Endodermal cell (in vitro differentiated cells): Measurements from ENCODE around the gene HNRNPUL1. TPM values are rescaled to one million over a fixed set of nuclear protein-coding genes. Genes with fewer than 3 reads are reported as not detected.

Experiments
- DNase-seq: peaks from one replicate; pipeline ENCODE4 v3.0.0-alpha.2; 2017
- H3K27ac ChIP-seq: 2 replicates; pipeline ENCODE4 v1.5.1; 2013; ENCODE audit warnings: mild to moderate bottlenecking, low read depth, low read length, moderate library complexity
- H3K27me3 ChIP-seq: 2 replicates; pipeline ENCODE4 v1.6.1; 2013; ENCODE audit warnings: mild to moderate bottlenecking, low read length, moderate library complexity; ENCODE audit not compliant: insufficient read depth, control insufficient read depth, poor library complexity, severe bottlenecking
- H3K36me3 ChIP-seq: 2 replicates; pipeline ENCODE4 v1.7.0; 2013; ENCODE audit warnings: mild to moderate bottlenecking, low read length, moderate library complexity; ENCODE audit not compliant: control insufficient read depth, insufficient read depth
- H3K4me1 ChIP-seq: one replicate; pipeline ENCODE4 v1.7.0; 2013; ENCODE audit warnings: low read length; ENCODE audit not compliant: control insufficient read depth, insufficient read depth
- H3K4me3 ChIP-seq: 2 replicates; pipeline ENCODE4 v1.5.1; 2013; ENCODE audit warnings: mild to moderate bottlenecking, low read length, moderate library complexity
- H3K9ac ChIP-seq: 2 replicates; pipeline ENCODE4 v1.6.1; 2013; ENCODE audit warnings: mild to moderate bottlenecking, low read length, moderate library complexity; ENCODE audit not compliant: poor library complexity, severe bottlenecking; ENCODE audit errors: extremely low read depth
- H3K9me3 ChIP-seq: 2 replicates; pipeline ENCODE4 v1.6.1; 2013; ENCODE audit warnings: mild to moderate bottlenecking, low read length, moderate library complexity; ENCODE audit not compliant: control insufficient read depth
- H3K27ac Mint-ChIP-seq: 2 replicates; pipeline ENCODE4 v1.8.0; 2020; ENCODE audit warnings: mixed read lengths
- H3K27me3 Mint-ChIP-seq: 2 replicates; pipeline ENCODE4 v1.8.0; 2021; ENCODE audit warnings: mild to moderate bottlenecking, mixed read lengths; ENCODE audit not compliant: insufficient read depth
- H3K36me3 Mint-ChIP-seq: 2 replicates; pipeline ENCODE4 v1.8.0; 2020; ENCODE audit warnings: low read depth, mixed read lengths
- H3K4me1 Mint-ChIP-seq: 2 replicates; pipeline ENCODE4 v1.8.0; 2020; ENCODE audit warnings: mixed read lengths
- H3K4me3 Mint-ChIP-seq: 2 replicates; pipeline ENCODE4 v1.8.0; 2020; ENCODE audit warnings: mild to moderate bottlenecking, moderate library complexity, mixed read lengths
- H3K9me3 Mint-ChIP-seq: 2 replicates; pipeline ENCODE4 v1.8.0; 2020; ENCODE audit warnings: mild to moderate bottlenecking, mixed read lengths
- WGBS, 2 experiments: methylation state at CpG; one replicate each; pipeline versions ENCODE4 v1.1.5 to v1.1.7; 2013; ENCODE audit warnings: missing lambda C conversion rate in 2 of 2, mixed read lengths in 1 of 2; ENCODE audit not compliant: insufficient coverage in 1 of 2, insufficient read length in 1 of 2; 5-methylcytosine and 5-hydroxymethylcytosine counted together
- total RNA-seq, 2 donors: library from RNA; stranded (reverse); fragmentation: NEBNext Ultra II Directional in 1 of 2; extraction: Animal tissue kit (Norgen Biotek cat#: 25700) in 1 of 2; gene quantifications; 2 replicates in 1 of 2; 3 replicates in 1 of 2; pipeline ENCODE4 v1.2.1, GENCODE V29; 2021
- TF ChIP-seq, protein P1 (sequence below): fragments of 200-600 bp; sonication (generic); conservative IDR thresholded peaks from 2 replicates; pipeline ENCODE4 v1.5.0; 2021; ENCODE audit warnings: antibody characterized with exemption, mild to moderate bottlenecking

The HNRNPUL1 gene
- total RNA-seq, 2 donors from 2014 or later, result 211 to 225 TPM

- H3K9me3 ChIP-seq, result no peaks in the 10 kb centered on the region
- WGBS, 2 experiments, result 96% methylated on average over 8 to 9 of the region's 9 CpGs
- H3K36me3 Mint-ChIP-seq, result peaks cover 3% of the 10 kb centered on the region
- H3K9ac ChIP-seq, result no peak overlapping the region
- H3K4me3 ChIP-seq, result no peak overlapping the region
- no peak overlapping the region for H3K27ac ChIP-seq
- DNase-seq, result no peak
- H3K4me1 Mint-ChIP-seq, result no peaks in the 10 kb centered on the region
- H3K27ac Mint-ChIP-seq, result no peak overlapping the region
- H3K36me3 ChIP-seq, result no peaks in the 10 kb centered on the region
- no peaks in the 10 kb centered on the region for H3K9me3 Mint-ChIP-seq
- H3K4me1 ChIP-seq, result no peaks in the 10 kb centered on the region
- no peak overlapping the region for H3K4me3 Mint-ChIP-seq
- TF ChIP-seq, protein P1, sequence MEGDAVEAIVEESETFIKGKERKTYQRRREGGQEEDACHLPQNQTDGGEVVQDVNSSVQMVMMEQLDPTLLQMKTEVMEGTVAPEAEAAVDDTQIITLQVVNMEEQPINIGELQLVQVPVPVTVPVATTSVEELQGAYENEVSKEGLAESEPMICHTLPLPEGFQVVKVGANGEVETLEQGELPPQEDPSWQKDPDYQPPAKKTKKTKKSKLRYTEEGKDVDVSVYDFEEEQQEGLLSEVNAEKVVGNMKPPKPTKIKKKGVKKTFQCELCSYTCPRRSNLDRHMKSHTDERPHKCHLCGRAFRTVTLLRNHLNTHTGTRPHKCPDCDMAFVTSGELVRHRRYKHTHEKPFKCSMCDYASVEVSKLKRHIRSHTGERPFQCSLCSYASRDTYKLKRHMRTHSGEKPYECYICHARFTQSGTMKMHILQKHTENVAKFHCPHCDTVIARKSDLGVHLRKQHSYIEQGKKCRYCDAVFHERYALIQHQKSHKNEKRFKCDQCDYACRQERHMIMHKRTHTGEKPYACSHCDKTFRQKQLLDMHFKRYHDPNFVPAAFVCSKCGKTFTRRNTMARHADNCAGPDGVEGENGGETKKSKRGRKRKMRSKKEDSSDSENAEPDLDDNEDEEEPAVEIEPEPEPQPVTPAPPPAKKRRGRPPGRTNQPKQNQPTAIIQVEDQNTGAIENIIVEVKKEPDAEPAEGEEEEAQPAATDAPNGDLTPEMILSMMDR, result no peak
- H3K27me3 Mint-ChIP-seq, result no peaks in the 10 kb centered on the region
- no peaks in the 10 kb centered on the region for H3K27me3 ChIP-seq
These were observed 24.8 kb upstream of the HNRNPUL1 start for GRCh38 chr19:41239363-41239762.

GRCh38 chr19:41239961-41240574 lies 24.1 kb upstream of the HNRNPUL1 start:
- no peaks in the 10 kb centered on the region for H3K36me3 ChIP-seq
- no peaks in the 10 kb centered on the region for H3K27me3 ChIP-seq
- H3K9ac ChIP-seq, result no peak overlapping the region
- TF ChIP-seq, protein P1, result no peak
- no peak overlapping the region for H3K27ac ChIP-seq
- Mint-ChIP-seq H3K9me3 (no peaks in the 10 kb centered on the region), H3K4me1 (no peaks in the 10 kb centered on the region), H3K27me3 (no peaks in the 10 kb centered on the region), H3K36me3 (peaks cover 4% of the 10 kb centered on the region), H3K27ac (no peak overlapping the region), H3K4me3 (no peak overlapping the region)
- no peak overlapping the region for H3K4me3 ChIP-seq
- no peaks in the 10 kb centered on the region for H3K4me1 ChIP-seq
- no peak for DNase-seq
- 86 to 92% methylated on average over 2 of the region's 2 CpGs for WGBS, 2 experiments
- H3K9me3 ChIP-seq, result no peaks in the 10 kb centered on the region

DNA sequence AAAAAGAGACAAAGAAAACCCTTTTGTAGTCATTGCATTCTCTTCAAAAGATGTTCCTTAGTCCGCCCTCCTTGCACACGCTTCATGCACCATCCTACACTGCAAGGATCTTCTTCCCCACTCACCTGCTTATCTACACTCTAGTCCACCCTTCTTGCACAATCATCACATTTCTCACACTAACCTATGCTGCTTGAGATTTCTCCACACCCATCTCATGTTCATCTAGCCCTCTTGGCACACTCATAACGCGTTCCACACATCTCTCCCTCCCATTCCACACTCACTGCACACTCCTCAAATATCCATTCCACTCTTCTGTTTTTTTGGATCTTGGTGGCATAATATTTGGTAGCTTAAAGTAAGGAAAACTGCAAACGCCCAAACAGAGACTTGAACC lies 22.3 kb upstream of the HNRNPUL1 start:
- no peak for DNase-seq
- no peak overlapping the region for H3K27ac ChIP-seq
- H3K36me3 Mint-ChIP-seq, result peaks cover 14% of the 10 kb centered on the region
- H3K9me3 Mint-ChIP-seq, result no peaks in the 10 kb centered on the region
- H3K4me1 ChIP-seq, result no peaks in the 10 kb centered on the region
- H3K4me3 Mint-ChIP-seq, result no peak overlapping the region
- no peaks in the 10 kb centered on the region for H3K4me1 Mint-ChIP-seq
- H3K27me3 ChIP-seq, result no peaks in the 10 kb centered on the region
- H3K9ac ChIP-seq, result no peak overlapping the region
- TF ChIP-seq, protein P1, result no peak
- H3K27ac Mint-ChIP-seq, result no peak overlapping the region
- 95 to 98% methylated on average over 4 of the region's 5 CpGs for WGBS, 2 experiments
- no peaks in the 10 kb centered on the region for H3K9me3 ChIP-seq
- H3K36me3 ChIP-seq, result no peaks in the 10 kb centered on the region
- H3K4me3 ChIP-seq, result no peak overlapping the region
- no peaks in the 10 kb centered on the region for H3K27me3 Mint-ChIP-seq
